A549 (cell line): ENCODE data around the gene HPGD. TPM values are rescaled to one million over a fixed set of nuclear protein-coding genes. Genes with fewer than 3 reads are reported as not detected.

Experiments used
- ATAC-seq, 2 experiments: fragments of 200-7000 bp in 1 of 2; fragments of >200 bp in 1 of 2; cut with Nextera tagmentation in 1 of 2; cut with Tn5 transposase in 1 of 2; 3 replicates each; pipeline versions ENCODE4 v1.8.0 to v1.9.1; 2018 to 2020; ENCODE audit warnings: mild to moderate bottlenecking in 1 of 2, moderate library complexity in 1 of 2
- CTCF ChIA-PET: fragments of 300-600 bp; sonication (Branson Sonifier 250); formaldehyde crosslinking; extraction: SDS; loops from one replicate; lab custom pipeline; 2021; ENCODE audit warnings: antibody characterized with exemption, inconsistent platforms; lab: Yijun Ruan, JAX
- POLR2A ChIA-PET: fragments of 350-600 bp; formaldehyde crosslinking; extraction: SDS; loops from one replicate; lab custom pipeline; 2021; ENCODE audit warnings: antibody characterized with exemption, inconsistent platforms; lab: Yijun Ruan, JAX
- DNase-seq, 2 experiments: peaks; one replicate each; pipeline versions ENCODE4 v3.0.0 to v3.0.0-alpha.2; 2011 to 2016; ENCODE audit warnings: low read depth in 1 of 2, low spot score in 1 of 2
- FAIRE-seq: peaks from 2 replicates; lab custom pipeline; 2011; peaks lifted over from hg19 to GRCh38; lab: Jason Lieb, UNC
- H3K27ac ChIP-seq, 2 experiments: fragments of >200 bp; sonication (Bioruptor Twin); formaldehyde crosslinking; 3 replicates each; pipeline ENCODE4 v1.5.1; 2016 to 2017
- H3K4me1 ChIP-seq: fragments of >200 bp; sonication (Bioruptor Twin); formaldehyde crosslinking; 3 replicates; pipeline ENCODE4 v1.6.1; 2016
- H3K4me2 ChIP-seq: fragments of >200 bp; sonication (Bioruptor Twin); formaldehyde crosslinking; 3 replicates; pipeline ENCODE4 v1.6.1; 2016
- H3K4me3 ChIP-seq: fragments of >200 bp; sonication (Bioruptor Twin); formaldehyde crosslinking; 3 replicates; pipeline ENCODE4 v1.5.1; 2016
- H3K9me3 ChIP-seq: fragments of >200 bp; sonication (Bioruptor Twin); formaldehyde crosslinking; 3 replicates; pipeline ENCODE4 v1.6.1; 2016
- CEBPB ChIP-seq, 2 experiments: fragments of >200 bp in 1 of 2; sonication (Bioruptor Twin) in 1 of 2; formaldehyde crosslinking in 1 of 2; IDR thresholded peaks; 2 replicates each; pipeline ENCODE4 v1.6.1; 2012 to 2016
- CHD4 ChIP-seq: fragments of 200-600 bp; sonication (generic); IDR thresholded peaks from 2 replicates; pipeline ENCODE4 v1.6.1; 2016; ENCODE audit warnings: antibody characterized with exemption, mild to moderate bottlenecking, borderline replicate concordance
- EHF ChIP-seq: fragments of 250-450 bp; sonication (Bioruptor Pico); IDR thresholded peaks from 2 replicates; pipeline ENCODE4 v1.5.0; 2020; ENCODE audit warnings: mild to moderate bottlenecking
- EHMT2 ChIP-seq: fragments of 200-600 bp; sonication (generic); IDR thresholded peaks from 2 replicates; pipeline ENCODE4 v1.6.1; 2016; ENCODE audit warnings: antibody characterized with exemption, low read depth, mild to moderate bottlenecking, moderate library complexity
- ELK1 ChIP-seq: fragments of 150-350 bp; IDR thresholded peaks from 2 replicates; pipeline ENCODE4 v1.6.1; 2014; ENCODE audit warnings: low read depth, mild to moderate bottlenecking, low read length
- FOSL2 ChIP-seq, 2 experiments: fragments of 450-650 bp in 1 of 2; fragments of >200 bp in 1 of 2; sonication (Bioruptor Twin) in 1 of 2; formaldehyde crosslinking; IDR thresholded peaks; 2 replicates each; pipeline versions ENCODE4 v1.5.0 to v1.6.1; 2016 to 2020; ENCODE audit warnings: mild to moderate bottlenecking in 1 of 2, moderate library complexity in 1 of 2
- FOXS1 ChIP-seq: fragments of 250-450 bp; sonication (Bioruptor Pico); IDR thresholded peaks from 2 replicates; pipeline ENCODE4 v1.5.0; 2020; ENCODE audit warnings: mild to moderate bottlenecking, moderate library complexity
- GATA3 ChIP-seq: IDR thresholded peaks from 2 replicates; pipeline ENCODE4 v1.6.1; 2012; ENCODE audit warnings: borderline replicate concordance
- HMGXB4 ChIP-seq: fragments of 250-450 bp; sonication (Bioruptor Pico); IDR thresholded peaks from 2 replicates; pipeline ENCODE4 v1.5.0; 2021; ENCODE audit warnings: mild to moderate bottlenecking, moderate library complexity, borderline replicate concordance
- HOXB5 ChIP-seq: fragments of 250-450 bp; sonication (Bioruptor Pico); IDR thresholded peaks from 2 replicates; pipeline ENCODE4 v1.5.0; 2020; ENCODE audit warnings: mild to moderate bottlenecking, moderate library complexity
- JUN ChIP-seq, 2 experiments: fragments of >200 bp; sonication (Bioruptor Twin); formaldehyde crosslinking; IDR thresholded peaks; 2 replicates in 1 of 2; 3 replicates in 1 of 2; pipeline ENCODE4 v1.6.1; 2016 to 2017
- MAFK ChIP-seq: fragments of 450-650 bp; IDR thresholded peaks from 2 replicates; pipeline ENCODE4 v1.6.1; 2014; ENCODE audit not compliant: partially characterized antibody
- MAZ ChIP-seq: fragments of 150-350 bp; IDR thresholded peaks from 2 replicates; pipeline ENCODE4 v1.6.1; 2014; ENCODE audit warnings: antibody characterized with exemption, low read depth, low read length, borderline replicate concordance
- MYC ChIP-seq: IDR thresholded peaks from 2 replicates; pipeline ENCODE4 v1.6.1; 2012; ENCODE audit warnings: mild to moderate bottlenecking, inconsistent platforms, low read length, improper control_type of control experiment, borderline replicate concordance
- NFE2L2 ChIP-seq: fragments of 150-350 bp; conservative IDR thresholded peaks from 2 replicates; pipeline ENCODE4 v1.6.1; 2014; ENCODE audit warnings: low read length
- NR3C1 ChIP-seq: fragments of >200 bp; sonication (Bioruptor Twin); formaldehyde crosslinking; IDR thresholded peaks from 3 replicates; pipeline ENCODE4 v1.6.1; 2017
- RAD21 ChIP-seq, 2 experiments: fragments of >200 bp in 1 of 2; sonication (Bioruptor Twin) in 1 of 2; formaldehyde crosslinking in 1 of 2; IDR thresholded peaks in 1 of 2; conservative IDR thresholded peaks in 1 of 2; 2 replicates in 1 of 2; 3 replicates in 1 of 2; pipeline ENCODE4 v1.6.1; 2012 to 2018; ENCODE audit warnings: inconsistent platforms in 1 of 2
- RNF2 ChIP-seq: fragments of 200-600 bp; sonication (generic); IDR thresholded peaks from 2 replicates; pipeline ENCODE4 v1.6.1; 2016; ENCODE audit warnings: low read depth, mild to moderate bottlenecking, antibody characterized with exemption, moderate library complexity, borderline replicate concordance
- SREBF2 ChIP-seq: fragments of 450-650 bp; IDR thresholded peaks from 2 replicates; pipeline ENCODE4 v1.6.1; 2014; ENCODE audit warnings: mild to moderate bottlenecking, moderate library complexity
- TFCP2L1 ChIP-seq: fragments of 250-450 bp; sonication (Bioruptor Pico); IDR thresholded peaks from 2 replicates; pipeline ENCODE4 v1.5.0; 2021; ENCODE audit warnings: mild to moderate bottlenecking
- ZNF302 ChIP-seq: fragments of 250-450 bp; sonication (Bioruptor Pico); IDR thresholded peaks from 2 replicates; pipeline ENCODE4 v1.9.0; 2021; ENCODE audit warnings: inconsistent platforms, mild to moderate bottlenecking, moderate library complexity
- WGBS: methylation state at CpG from one replicate; pipeline ENCODE4 v1.1.6; 2017; ENCODE audit errors: missing lambda C conversion rate; 5-methylcytosine and 5-hydroxymethylcytosine counted together
- polyA plus RNA-seq, 4 experiments: library from polyadenylated mRNA; depleted of rRNA in 3 of 4; stranded (reverse); fragments of >200 nt; fragmentation: RNase III in 1 of 4; extraction: RNeasy Plus Mini Kit Qiagen cat#74134 plus additional on column Dnase treatment in 1 of 4; gene quantifications; 2 replicates in 3 of 4; 3 replicates in 1 of 4; pipeline ENCODE4 v1.2.3, GENCODE V29; 2011 to 2017
- TF ChIP-seq, protein P1 (sequence below): IDR thresholded peaks from 2 replicates; pipeline ENCODE4 v1.6.1; 2012
- TF ChIP-seq, protein P2 (sequence below): fragments of >200 bp; sonication (Bioruptor Twin); formaldehyde crosslinking; IDR thresholded peaks from 2 replicates; pipeline ENCODE4 v1.6.1; 2016
- TF ChIP-seq, protein P3 (sequence below): IDR thresholded peaks from 2 replicates; pipeline ENCODE4 v1.6.1; 2012

Gene HPGD
- polyA plus RNA-seq, 2 of the 4 experiments (the other 2 are of a cell fraction), result 114 to 127 TPM

- ATAC-seq (no peak), FAIRE-seq (no peak)
- no peak overlapping the region for H3K27ac ChIP-seq
These were observed 5.9 kb downstream of the HPGD start for GRCh38 chr4:174516345-174516744.

DNA sequence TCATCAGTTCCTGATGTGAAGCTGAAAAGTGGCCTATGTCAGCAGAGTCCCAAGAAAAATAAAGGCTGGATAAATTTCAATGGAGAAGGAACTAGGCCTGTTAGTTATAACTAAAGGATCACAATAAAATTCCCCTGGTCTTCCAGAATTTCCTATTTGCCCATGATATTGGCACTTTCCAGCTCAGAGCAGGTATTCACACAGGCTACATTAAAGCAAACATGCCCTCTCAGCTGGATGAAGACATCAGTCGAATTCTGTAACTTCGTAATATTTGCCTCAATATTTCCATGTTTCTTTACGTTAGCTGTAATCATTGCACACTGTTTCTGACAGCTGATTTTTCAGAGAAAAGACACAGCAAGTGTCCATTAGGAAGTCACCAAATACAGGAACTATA is 9.5 kb downstream of the HPGD start:
- Histone ChIP-seq H3K9me3 (no peaks in the 10 kb centered on the region), H3K4me2 (0 out of 3 replicates have a peak overlapping the region, but pooled peaks have one; percentile 11), H3K27ac (no peak overlapping the region; a peak in 1 of 6 replicates), H3K4me3 (no peak overlapping the region), H3K4me1 (peaks cover 25% of the 10 kb centered on the region; the same call in 2 of the 3 replicates)
- ChIA-PET CTCF (no interaction called here), POLR2A (no interaction called here)
- DNase-seq (no peak), ATAC-seq (no peak), FAIRE-seq (no peak)
- TF ChIP-seq, protein P1, sequence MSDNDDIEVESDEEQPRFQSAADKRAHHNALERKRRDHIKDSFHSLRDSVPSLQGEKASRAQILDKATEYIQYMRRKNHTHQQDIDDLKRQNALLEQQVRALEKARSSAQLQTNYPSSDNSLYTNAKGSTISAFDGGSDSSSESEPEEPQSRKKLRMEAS, result no peak
- TF ChIP-seq, protein P2, sequence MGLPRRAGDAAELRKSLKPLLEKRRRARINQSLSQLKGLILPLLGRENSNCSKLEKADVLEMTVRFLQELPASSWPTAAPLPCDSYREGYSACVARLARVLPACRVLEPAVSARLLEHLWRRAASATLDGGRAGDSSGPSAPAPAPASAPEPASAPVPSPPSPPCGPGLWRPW, result no peak
- no peak for TF ChIP-seq NFE2L2
- TF ChIP-seq, protein P3, sequence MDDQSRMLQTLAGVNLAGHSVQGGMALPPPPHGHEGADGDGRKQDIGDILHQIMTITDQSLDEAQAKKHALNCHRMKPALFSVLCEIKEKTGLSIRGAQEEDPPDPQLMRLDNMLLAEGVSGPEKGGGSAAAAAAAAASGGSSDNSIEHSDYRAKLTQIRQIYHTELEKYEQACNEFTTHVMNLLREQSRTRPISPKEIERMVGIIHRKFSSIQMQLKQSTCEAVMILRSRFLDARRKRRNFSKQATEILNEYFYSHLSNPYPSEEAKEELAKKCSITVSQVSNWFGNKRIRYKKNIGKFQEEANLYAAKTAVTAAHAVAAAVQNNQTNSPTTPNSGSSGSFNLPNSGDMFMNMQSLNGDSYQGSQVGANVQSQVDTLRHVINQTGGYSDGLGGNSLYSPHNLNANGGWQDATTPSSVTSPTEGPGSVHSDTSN, result no peak
- no peak for TF ChIP-seq SREBF2
- TF ChIP-seq GATA3, result no peak
- TF ChIP-seq MAFK, result no peak
- no peak for TF ChIP-seq NR3C1
- no peak for TF ChIP-seq MYC
- no peak for TF ChIP-seq EHF (CRISPR knock-in tag)
- TF ChIP-seq CHD4, result no peak
- no peak for TF ChIP-seq ZNF302 (CRISPR knock-in tag)
- 47% methylated on average over 3 of the region's 3 CpGs for WGBS

More at GRCh38 chr4:174516345-174516744, 5.9 kb downstream of the HPGD start:
- ChIA-PET POLR2A (no interaction called here), CTCF (interaction anchor here (0.9 kb wide), 1 partner anchor 11 kb away, joined by 3 read pairs; no protein-coding TSS in a partner anchor)
- Histone ChIP-seq H3K4me2 (no peak overlapping the region), H3K4me3 (no peak overlapping the region), H3K9me3 (no peaks in the 10 kb centered on the region), H3K4me1 (peaks cover 50% of the 10 kb centered on the region)
- no peak for DNase-seq
- TF ChIP-seq NFE2L2 (no peak), JUN (IDR thresholded peaks at IDR 0.05) (no peak), TFCP2L1 (CRISPR knock-in tag) (no peak)
- WGBS, result 57% methylated on average over 1 of the region's 1 CpG

GRCh38 chr4:174505892-174506291 is 16.4 kb downstream of the HPGD start:
- peaks cover 32% of the 10 kb centered on the region for H3K4me1 ChIP-seq
- CTCF ChIA-PET, result no interaction called here
- ATAC-seq (no peak), DNase-seq (no peak), FAIRE-seq (no peak)
- POLR2A ChIA-PET, result interaction anchor here (1.0 kb wide), 1 partner anchor 13 kb away, joined by 4 read pairs; no protein-coding TSS in a partner anchor
- 0 out of 3 replicates have a peak overlapping the region, but pooled peaks have one; percentile 8 for H3K4me2 ChIP-seq
- no peaks in the 10 kb centered on the region for H3K9me3 ChIP-seq
- TF ChIP-seq ELK1 (no peak), MAZ (no peak), EHMT2 (no peak), HMGXB4 (CRISPR knock-in tag) (no peak), RNF2 (no peak), FOSL2 (IDR thresholded peaks at IDR 0.05) (no peak), FOSL2 (CRISPR knock-in tag; IDR thresholded peaks at IDR 0.05) (no peak), FOXS1 (CRISPR knock-in tag) (no peak), RAD21 (conservative IDR thresholded peaks at IDR 0.05 in 1 of 2, IDR thresholded peaks at IDR 0.05 in 1 of 2) (no peak), TFCP2L1 (CRISPR knock-in tag) (no peak), HOXB5 (CRISPR knock-in tag) (no peak), CEBPB (IDR thresholded peaks at IDR 0.05) (no peak)
- 95% methylated on average over 4 of the region's 4 CpGs for WGBS
- peak overlapping the region; percentile 48 to 68; a peak in 4 of 6 replicates for H3K27ac ChIP-seq
- no peak overlapping the region for H3K4me3 ChIP-seq
